ENCODE data around the gene CCNB3.

The CCNB3 gene

DNA sequence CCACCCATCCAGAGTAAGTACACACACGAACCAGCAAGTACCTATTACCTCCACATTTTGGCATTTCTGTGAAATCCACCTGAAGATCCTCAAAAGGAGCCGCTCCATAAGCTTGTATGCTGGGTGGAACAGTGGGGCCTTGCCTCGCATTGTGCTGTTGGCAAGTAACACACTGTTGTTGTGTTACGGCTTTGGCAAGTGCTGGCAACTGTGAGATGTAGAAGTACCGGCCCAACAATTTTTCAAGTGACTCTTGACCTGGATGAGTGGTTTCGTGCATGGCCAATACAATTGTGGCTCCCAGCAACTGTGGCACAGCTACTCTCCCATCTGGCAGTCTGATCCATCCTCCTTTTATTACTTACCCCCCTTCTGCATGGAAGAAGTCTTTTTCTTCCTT, 128.7 kb downstream of the CCNB3 start:
- no peak overlapping the region for H3K4me3 ChIP-seq (ENCODE audit: low read depth, low read length)
- DNase-seq (ENCODE audit: low read depth, low spot score): no peak
- TF ChIP-seq, protein P1, sequence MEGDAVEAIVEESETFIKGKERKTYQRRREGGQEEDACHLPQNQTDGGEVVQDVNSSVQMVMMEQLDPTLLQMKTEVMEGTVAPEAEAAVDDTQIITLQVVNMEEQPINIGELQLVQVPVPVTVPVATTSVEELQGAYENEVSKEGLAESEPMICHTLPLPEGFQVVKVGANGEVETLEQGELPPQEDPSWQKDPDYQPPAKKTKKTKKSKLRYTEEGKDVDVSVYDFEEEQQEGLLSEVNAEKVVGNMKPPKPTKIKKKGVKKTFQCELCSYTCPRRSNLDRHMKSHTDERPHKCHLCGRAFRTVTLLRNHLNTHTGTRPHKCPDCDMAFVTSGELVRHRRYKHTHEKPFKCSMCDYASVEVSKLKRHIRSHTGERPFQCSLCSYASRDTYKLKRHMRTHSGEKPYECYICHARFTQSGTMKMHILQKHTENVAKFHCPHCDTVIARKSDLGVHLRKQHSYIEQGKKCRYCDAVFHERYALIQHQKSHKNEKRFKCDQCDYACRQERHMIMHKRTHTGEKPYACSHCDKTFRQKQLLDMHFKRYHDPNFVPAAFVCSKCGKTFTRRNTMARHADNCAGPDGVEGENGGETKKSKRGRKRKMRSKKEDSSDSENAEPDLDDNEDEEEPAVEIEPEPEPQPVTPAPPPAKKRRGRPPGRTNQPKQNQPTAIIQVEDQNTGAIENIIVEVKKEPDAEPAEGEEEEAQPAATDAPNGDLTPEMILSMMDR (IDR thresholded peaks at IDR 0.05; ENCODE audit: low read depth, low read length): no peak
- in situ Hi-C loops (cut with HindIII; ENCODE audit: low sequenced_read_pairs): no loop called here

DNA sequence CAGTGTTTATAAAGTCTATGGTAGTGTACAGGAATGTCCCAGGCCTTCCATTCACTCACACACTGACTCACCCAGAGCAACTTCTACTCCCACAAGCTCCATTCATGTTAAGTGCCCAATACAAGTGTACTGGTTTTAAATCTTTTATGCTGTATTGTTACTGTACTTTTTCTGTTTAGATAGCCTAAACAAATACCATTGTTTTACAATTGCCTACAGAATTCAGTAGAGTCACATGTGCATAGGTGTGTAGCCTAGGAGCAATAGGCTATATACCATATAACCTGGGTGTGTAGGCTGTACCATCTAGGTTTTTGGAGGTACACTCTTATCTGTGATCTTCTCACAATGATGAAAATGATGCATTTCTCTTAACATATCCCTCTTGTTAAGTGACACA, 139.4 kb downstream of the CCNB3 start:
- in situ Hi-C loops (cut with HindIII; ENCODE audit: low sequenced_read_pairs): no loop called here

DNA sequence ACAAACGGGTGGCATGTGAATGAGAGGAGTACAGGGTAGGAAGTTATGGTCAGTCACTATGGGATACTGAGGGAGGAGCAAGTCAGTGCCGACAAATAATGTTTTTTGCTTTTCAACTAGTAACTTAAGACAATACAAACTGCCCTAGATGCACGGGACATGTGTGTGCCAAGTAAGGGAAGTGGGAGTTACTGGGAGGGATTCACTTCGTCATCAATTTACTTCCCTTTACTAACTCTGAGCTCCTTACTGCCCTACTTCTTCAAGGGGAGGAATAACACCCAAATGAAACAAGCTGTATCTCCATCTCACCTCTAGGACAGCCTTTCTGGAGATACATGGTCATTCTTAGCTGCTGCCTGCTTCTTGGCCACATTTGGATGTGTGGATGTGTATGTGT, 168.4 kb downstream of the CCNB3 start:
- TF ChIP-seq, protein P1 (IDR thresholded peaks at IDR 0.05; ENCODE audit: low read depth, low read length): no peak
- in situ Hi-C loops (cut with HindIII; ENCODE audit: low sequenced_read_pairs): no loop called here
- no peak for DNase-seq (ENCODE audit: low read depth, low spot score)
- H3K4me3 ChIP-seq (ENCODE audit: low read depth, low read length): no peak overlapping the region

More for the DNA sequence above, 139.4 kb downstream of the CCNB3 start:
- no peak overlapping the region for H3K4me3 ChIP-seq (ENCODE audit: low read depth, low read length)
- TF ChIP-seq, protein P1 (IDR thresholded peaks at IDR 0.05; ENCODE audit: low read depth, low read length): no peak
- no peak for DNase-seq (ENCODE audit: low read depth, low spot score)

DNA sequence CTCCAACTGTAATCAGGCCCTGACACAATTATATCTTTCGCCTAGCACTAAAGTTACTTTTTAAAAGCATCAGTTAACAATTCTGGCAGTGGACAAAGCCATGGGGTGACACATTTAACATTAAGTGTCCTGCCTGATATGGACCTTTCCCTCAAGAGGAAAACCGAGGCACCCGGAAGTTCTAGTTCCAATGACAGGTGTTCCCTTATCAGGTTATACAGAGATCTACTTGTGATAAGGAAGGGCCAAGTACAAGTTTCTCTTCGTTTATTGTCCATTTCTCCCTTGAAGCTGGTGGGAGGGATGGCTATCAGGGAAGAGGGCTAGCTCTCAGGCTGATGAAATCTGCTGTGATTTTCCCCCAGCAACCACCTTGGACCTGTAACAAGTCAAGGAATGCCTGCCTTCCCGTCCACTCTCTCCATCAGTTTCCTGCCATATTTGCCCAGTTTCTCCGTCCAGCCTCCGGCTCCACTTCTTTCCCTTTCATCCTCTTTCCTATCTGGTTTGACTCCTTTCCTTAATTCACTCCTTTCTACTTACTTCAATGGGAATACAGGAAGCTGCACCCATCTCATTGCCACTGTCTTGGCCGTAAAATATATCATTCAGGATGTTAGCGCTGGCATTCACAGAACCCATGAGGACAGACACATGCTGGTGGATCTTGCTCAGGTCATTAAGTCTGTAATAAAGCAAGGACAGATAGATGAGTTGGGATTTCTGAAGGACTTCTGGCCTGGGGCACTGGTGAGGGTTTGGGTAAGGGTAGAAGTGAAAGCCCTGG, 171.1 kb downstream of the CCNB3 start:
- no peak for DNase-seq (ENCODE audit: low read depth, low spot score)
- no peak overlapping the region for H3K4me3 ChIP-seq (ENCODE audit: low read depth, low read length)
- in situ Hi-C loops (cut with HindIII; ENCODE audit: low sequenced_read_pairs): no loop called here
- TF ChIP-seq, protein P1 (IDR thresholded peaks at IDR 0.05; ENCODE audit: low read depth, low read length): no peak

DNA sequence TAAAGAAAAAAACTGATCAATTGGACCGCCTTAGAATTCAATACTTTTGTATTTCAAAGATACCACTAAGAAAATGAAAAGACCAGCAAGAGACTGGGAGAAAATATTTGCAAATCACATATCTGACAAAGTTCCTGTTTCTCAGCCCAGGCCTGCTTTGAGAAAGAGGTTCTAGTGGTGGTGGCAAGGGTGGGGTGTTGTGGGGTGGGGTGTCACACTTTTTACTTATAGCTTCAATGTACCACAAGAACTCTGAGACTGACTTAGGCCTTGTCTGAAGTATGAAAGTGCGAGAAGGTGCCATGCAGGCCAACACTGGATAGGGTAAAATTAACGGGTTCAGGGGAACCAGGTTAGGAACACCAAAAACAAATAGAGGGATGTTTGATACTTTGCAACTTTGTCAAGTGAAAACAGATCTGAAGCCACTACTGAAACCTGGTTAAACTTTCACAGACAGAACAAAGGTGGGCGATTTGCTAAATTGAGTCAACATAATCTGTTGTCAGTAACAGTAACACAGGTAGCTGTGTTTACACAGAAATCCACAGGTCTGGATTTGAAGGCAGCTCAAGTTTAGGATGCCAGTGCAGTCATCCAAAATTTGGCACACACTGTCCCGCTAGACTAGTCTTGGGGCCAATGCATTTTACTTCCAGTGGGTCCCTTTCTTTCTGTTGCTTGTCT, 177.3 kb downstream of the CCNB3 start:
- TF ChIP-seq, protein P1 (IDR thresholded peaks at IDR 0.05; ENCODE audit: low read depth, low read length): no peak
- DNase-seq (ENCODE audit: low read depth, low spot score): no peak
- no peak overlapping the region for H3K4me3 ChIP-seq (ENCODE audit: low read depth, low read length)
- in situ Hi-C loops (cut with HindIII; ENCODE audit: low sequenced_read_pairs): no loop called here

DNA sequence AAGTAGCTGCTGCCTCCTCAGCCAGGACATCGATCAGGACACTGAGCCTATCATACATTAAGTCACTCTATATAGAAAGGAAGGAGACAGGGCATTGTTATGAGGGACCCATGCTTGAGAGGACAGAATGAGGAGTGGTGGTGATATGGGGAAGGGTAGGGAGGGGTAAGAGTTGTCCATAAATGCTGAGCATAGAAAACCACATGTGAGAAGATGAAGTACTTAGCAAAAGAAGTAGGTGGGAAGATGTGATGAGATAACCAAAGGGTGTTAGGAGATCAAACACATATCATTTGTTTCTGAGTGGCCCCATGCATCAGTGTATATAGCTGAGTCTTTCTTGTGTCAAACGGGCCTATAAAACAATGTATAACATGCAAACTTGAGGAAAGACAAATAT, 182.0 kb downstream of the CCNB3 start:
- no peak for DNase-seq (ENCODE audit: low read depth, low spot score)
- in situ Hi-C loops (cut with HindIII; ENCODE audit: low sequenced_read_pairs): no loop called here
- no peak overlapping the region for H3K4me3 ChIP-seq (ENCODE audit: low read depth, low read length)
- TF ChIP-seq, protein P1 (IDR thresholded peaks at IDR 0.05; ENCODE audit: low read depth, low read length): no peak

All from astrocyte of the spinal cord (primary cell).